ENCODE data around the gene IGSF8.

Gene IGSF8

GRCh38 chr1:160076295-160076694 is 22.1 kb downstream of the IGSF8 start (continued):
- TF ChIP-seq ZBTB8A (tag by site-specific recombination; IDR thresholded peaks at IDR 0.05): no peak

GRCh38 chr1:160075836-160076235 is 22.6 kb downstream of the IGSF8 start:
- Histone ChIP-seq H3K27ac (ENCODE audit: extremely low read depth, low read depth, low read length) (no peak overlapping the region), H3K4me1 (ENCODE audit: control insufficient read depth, insufficient read depth, low read length) (no peaks in the 10 kb centered on the region; the same call in 1 of the 2 replicates), H3K36me3 (ENCODE audit: control insufficient read depth in 2 of 2, insufficient read depth in 1 of 2, low read length in 2 of 2) (no peaks in the 10 kb centered on the region), H3K9me3 (ENCODE audit: control insufficient read depth, insufficient read depth, low read depth, low read length) (no peaks in the 10 kb centered on the region), H3K4me3 (ENCODE audit: low read depth, low read length) (no peak overlapping the region)
- TF ChIP-seq ZNF518A (tag by site-specific recombination; conservative IDR thresholded peaks at IDR 0.05; ENCODE audit: low read depth) (no peak), INSM2 (tag by site-specific recombination; IDR thresholded peaks at IDR 0.05) (no peak), PRDM10 (tag by site-specific recombination; IDR thresholded peaks at IDR 0.05) (no peak), SETDB1 (IDR thresholded peaks at IDR 0.05; ENCODE audit: insufficient read length, low read length) (no peak), ZSCAN5A (tag by site-specific recombination; IDR thresholded peaks at IDR 0.05) (no peak), ELK4 (IDR thresholded peaks at IDR 0.05; ENCODE audit: borderline replicate concordance, low read depth, low read length) (no peak)
- POLR2A ChIA-PET: no interaction called here
- CTCF ChIA-PET: interaction anchor here (0.8 to 16.5 kb wide), 5 partner anchors 12 to 126 kb away, joined by 3 to 541 read pairs (median 4); no protein-coding TSS in a partner anchor

- Histone ChIP-seq H3K4me3 (ENCODE audit: low read depth, low read length) (no peak overlapping the region), H3K9me3 (ENCODE audit: control insufficient read depth, insufficient read depth, low read depth, low read length) (no peaks in the 10 kb centered on the region), H3K4me1 (ENCODE audit: control insufficient read depth, insufficient read depth, low read length) (no peaks in the 10 kb centered on the region; the same call in 1 of the 2 replicates), H3K27ac (ENCODE audit: extremely low read depth, low read depth, low read length) (no peak overlapping the region), H3K36me3 (ENCODE audit: control insufficient read depth in 2 of 2, insufficient read depth in 1 of 2, low read length in 2 of 2) (no peaks in the 10 kb centered on the region)
- no peak for TF ChIP-seq GLIS1 (tag by site-specific recombination; IDR thresholded peaks at IDR 0.05)
- POLR2A ChIA-PET: no interaction called here
- CTCF ChIA-PET: interaction anchor here (0.8 to 16.5 kb wide), 3 partner anchors 9 to 26 kb away, joined by 5 to 541 read pairs (median 123); no protein-coding TSS in a partner anchor
Measured at GRCh38 chr1:160074865-160075264, 23.6 kb downstream of the IGSF8 start.
